ENCODE data around the gene SYT12. TPM values are rescaled to one million over a fixed set of nuclear protein-coding genes. Genes with fewer than 3 reads are reported as not detected.

The SYT12 gene
- total and polyA plus RNA-seq, 9 donors, result 0.05 to 6.0 (median 0.87) TPM; not detected in 2

DNA sequence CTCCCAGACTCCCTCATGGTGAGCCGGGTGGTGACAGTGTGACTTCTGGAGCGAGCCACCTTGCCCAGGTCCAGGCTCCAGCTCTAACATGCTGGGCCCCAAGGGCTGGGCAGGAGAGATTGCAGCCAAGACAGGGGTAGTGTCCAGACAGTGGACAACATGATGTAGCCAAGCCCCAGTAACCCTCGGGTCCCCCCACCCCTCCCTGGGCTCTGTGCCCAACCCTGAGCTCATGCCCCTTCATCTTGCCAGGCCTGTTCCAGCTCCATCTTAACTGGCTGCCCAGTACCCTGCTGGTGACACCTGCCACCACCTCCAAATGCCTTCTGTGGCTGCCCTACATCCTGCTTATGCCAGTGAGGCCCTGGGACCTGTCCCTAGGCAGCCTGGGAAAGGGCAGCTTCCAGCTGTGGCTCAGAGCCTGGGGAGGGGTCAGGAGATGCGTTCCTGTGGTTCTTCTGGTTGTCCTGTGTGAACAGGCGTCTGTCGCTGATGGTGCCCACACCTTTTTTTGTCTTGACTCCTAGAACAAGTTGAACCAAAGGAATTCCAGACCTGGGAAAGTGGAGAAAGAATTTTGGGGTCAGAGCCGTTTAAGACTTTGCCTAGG is 12.5 kb upstream of the SYT12 start:
- no peaks in the 10 kb centered on the region for H3K9me3 ChIP-seq
- intact Hi-C loops (cut with DNase I), result no loop called here
- H3K27me3 ChIP-seq, result no peaks in the 10 kb centered on the region
- no peaks in the 10 kb centered on the region for H3K4me1 ChIP-seq (ENCODE audit: insufficient read depth)
- TF ChIP-seq, protein P1, sequence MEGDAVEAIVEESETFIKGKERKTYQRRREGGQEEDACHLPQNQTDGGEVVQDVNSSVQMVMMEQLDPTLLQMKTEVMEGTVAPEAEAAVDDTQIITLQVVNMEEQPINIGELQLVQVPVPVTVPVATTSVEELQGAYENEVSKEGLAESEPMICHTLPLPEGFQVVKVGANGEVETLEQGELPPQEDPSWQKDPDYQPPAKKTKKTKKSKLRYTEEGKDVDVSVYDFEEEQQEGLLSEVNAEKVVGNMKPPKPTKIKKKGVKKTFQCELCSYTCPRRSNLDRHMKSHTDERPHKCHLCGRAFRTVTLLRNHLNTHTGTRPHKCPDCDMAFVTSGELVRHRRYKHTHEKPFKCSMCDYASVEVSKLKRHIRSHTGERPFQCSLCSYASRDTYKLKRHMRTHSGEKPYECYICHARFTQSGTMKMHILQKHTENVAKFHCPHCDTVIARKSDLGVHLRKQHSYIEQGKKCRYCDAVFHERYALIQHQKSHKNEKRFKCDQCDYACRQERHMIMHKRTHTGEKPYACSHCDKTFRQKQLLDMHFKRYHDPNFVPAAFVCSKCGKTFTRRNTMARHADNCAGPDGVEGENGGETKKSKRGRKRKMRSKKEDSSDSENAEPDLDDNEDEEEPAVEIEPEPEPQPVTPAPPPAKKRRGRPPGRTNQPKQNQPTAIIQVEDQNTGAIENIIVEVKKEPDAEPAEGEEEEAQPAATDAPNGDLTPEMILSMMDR (IDR thresholded peaks at IDR 0.05), result no peak
- TF ChIP-seq EP300 (IDR thresholded peaks at IDR 0.05) (no peak), POLR2A (IDR thresholded peaks at IDR 0.05) (no peak)
- H3K4me3 ChIP-seq, result no peak overlapping the region
- no peaks in the 10 kb centered on the region for H3K36me3 ChIP-seq
- WGBS, 3 donors, result 78 to 81% (median 78%) methylated on average over 7 of the region's 7 CpGs
- no peak overlapping the region for H3K27ac ChIP-seq
- no peak for DNase-seq

DNA sequence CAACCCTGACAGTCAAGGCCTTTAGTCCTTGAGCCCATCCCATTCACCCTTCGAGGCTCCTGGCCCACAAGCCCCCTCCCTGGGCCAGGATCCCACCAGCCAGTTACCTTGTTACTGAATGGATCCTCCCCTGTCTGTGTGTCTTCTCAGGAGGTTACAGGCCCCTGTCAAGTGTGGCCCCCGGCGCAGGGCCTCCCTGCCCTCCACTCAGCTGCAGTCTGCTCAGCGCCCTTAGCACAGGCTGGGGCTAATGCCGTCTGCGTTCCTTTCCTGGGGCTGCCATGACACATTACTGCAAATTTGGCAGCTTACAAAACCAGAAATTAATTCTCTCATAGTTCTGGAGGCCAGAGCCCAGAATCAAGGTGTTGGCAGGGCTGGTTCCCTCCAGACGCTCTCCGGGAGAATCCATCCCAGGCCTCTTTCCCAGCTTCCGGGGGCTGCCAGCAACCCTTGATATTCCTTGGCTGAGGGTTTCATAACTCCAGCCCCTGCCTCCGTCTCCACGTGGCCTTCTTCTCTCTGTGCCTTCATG is 9.4 kb upstream of the SYT12 start:
- WGBS, 3 donors, result 79 to 86% (median 79%) methylated on average over 11 of the region's 11 CpGs
- H3K4me1 ChIP-seq (ENCODE audit: insufficient read depth), result no peaks in the 10 kb centered on the region
- no peak for DNase-seq
- TF ChIP-seq, protein P1 (IDR thresholded peaks at IDR 0.05), result no peak
- TF ChIP-seq POLR2A (IDR thresholded peaks at IDR 0.05) (no peak), EP300 (IDR thresholded peaks at IDR 0.05) (no peak)
- H3K36me3 ChIP-seq, result no peaks in the 10 kb centered on the region
- H3K27me3 ChIP-seq, result no peaks in the 10 kb centered on the region
- intact Hi-C loops (cut with DNase I), result no loop called here
- no peak overlapping the region for H3K4me3 ChIP-seq
- H3K9me3 ChIP-seq, result no peaks in the 10 kb centered on the region
- H3K27ac ChIP-seq, result no peak overlapping the region

DNA sequence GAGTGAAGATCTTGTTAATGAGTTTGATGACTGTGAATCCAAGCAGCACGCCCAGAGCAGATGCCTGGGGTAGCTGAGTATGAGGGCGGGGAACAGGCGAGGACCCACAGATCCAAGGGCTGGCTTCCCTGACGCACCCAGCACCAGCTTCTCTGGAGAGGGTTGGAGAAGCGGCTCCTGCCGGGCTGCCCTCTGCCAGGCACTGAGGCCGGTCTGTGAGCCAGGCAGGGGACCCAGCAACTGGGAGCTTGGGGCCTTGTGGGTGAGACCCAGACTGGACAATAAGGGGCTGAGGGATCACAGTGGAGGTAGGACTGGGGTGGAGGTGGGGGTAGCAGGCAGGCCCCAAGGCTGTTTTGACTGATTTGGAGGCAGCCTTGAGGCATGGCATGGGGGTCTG is 8.6 kb upstream of the SYT12 start:
- H3K4me3 ChIP-seq, result no peak overlapping the region
- no peaks in the 10 kb centered on the region for H3K4me1 ChIP-seq (ENCODE audit: insufficient read depth)
- no peak overlapping the region for H3K27ac ChIP-seq
- WGBS, 3 donors, result 93 to 99% (median 97%) methylated on average over 7 of the region's 7 CpGs
- no peak for TF ChIP-seq EP300 (IDR thresholded peaks at IDR 0.05)
- TF ChIP-seq, protein P1 (IDR thresholded peaks at IDR 0.05), result no peak
- TF ChIP-seq POLR2A (IDR thresholded peaks at IDR 0.05), result no peak
- DNase-seq, result no peak
- intact Hi-C loops (cut with DNase I), result no loop called here
- no peaks in the 10 kb centered on the region for H3K36me3 ChIP-seq
- H3K27me3 ChIP-seq, result no peaks in the 10 kb centered on the region
- no peaks in the 10 kb centered on the region for H3K9me3 ChIP-seq

DNA sequence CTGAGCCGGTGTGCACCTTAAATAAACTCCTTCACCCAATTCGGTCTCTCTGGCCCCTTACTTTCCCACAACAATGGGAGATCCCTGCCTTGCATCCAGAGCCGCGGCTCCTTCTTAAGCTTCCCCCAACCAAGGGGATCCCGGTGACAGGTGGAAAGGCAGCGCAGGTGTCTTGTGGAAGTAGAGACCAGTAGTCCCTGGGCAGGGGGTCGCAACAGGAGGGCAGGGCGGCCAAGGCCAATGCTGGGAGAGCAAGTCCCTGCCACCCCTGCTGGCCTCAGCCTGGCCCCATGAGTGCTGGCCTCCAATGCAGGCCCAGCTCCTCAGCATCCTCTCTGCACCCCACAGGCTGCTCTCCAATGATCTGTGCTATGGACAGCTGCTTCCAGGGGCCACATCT is 7.9 kb upstream of the SYT12 start:
- Histone ChIP-seq H3K36me3 (no peaks in the 10 kb centered on the region), H3K27me3 (no peaks in the 10 kb centered on the region), H3K4me3 (no peak overlapping the region), H3K9me3 (no peaks in the 10 kb centered on the region), H3K4me1 (ENCODE audit: insufficient read depth) (no peaks in the 10 kb centered on the region), H3K27ac (no peak overlapping the region)
- TF ChIP-seq, protein P1 (IDR thresholded peaks at IDR 0.05), result no peak
- intact Hi-C loops (cut with DNase I), result no loop called here
- WGBS, 3 donors, result 84 to 91% (median 91%) methylated on average over 8 of the region's 8 CpGs
- no peak for DNase-seq
